IPS-NIHi7 (cell line): ENCODE measurements around the gene PPP1CA.

Experiments
- DNase-seq: peaks from one replicate; pipeline ENCODE4 v3.0.0; 2012; ENCODE audit warnings: mixed read lengths; ENCODE audit errors: extremely low spot score

The PPP1CA gene

GRCh38 chr11:67417425-67417824 lies 15.8 kb upstream of the PPP1CA start:
- DNase-seq = no peak

- DNase-seq = no peak
Observed at GRCh38 chr11:67416416-67417335, 15.0 kb upstream of the PPP1CA start.

- peak; percentile 44 for DNase-seq
Observed at GRCh38 chr11:67415501-67416304, 14.0 kb upstream of the PPP1CA start, which contains the start of gene CARNS1. TSS of gene CARNS1 (plus strand) at chr11:67415678. CDS start at chr11:67416200, 522 bp downstream.

GRCh38 chr11:67413266-67413849 lies 11.7 kb upstream of the PPP1CA start:
- DNase-seq = no peak

GRCh38 chr11:67412495-67413179 lies 11.0 kb upstream of the PPP1CA start:
- DNase-seq = no peak

- DNase-seq = no peak
Observed at GRCh38 chr11:67411785-67412152, 10.1 kb upstream of the PPP1CA start.

GRCh38 chr11:67410984-67411784 lies 9.5 kb upstream of the PPP1CA start:
- DNase-seq = no peak

- DNase-seq = no peak
Observed at GRCh38 chr11:67410369-67410831, 8.7 kb upstream of the PPP1CA start.

- DNase-seq = peak; percentile 84
Observed at GRCh38 chr11:67409781-67410368, 8.2 kb upstream of the PPP1CA start.

- no peak for DNase-seq
Observed at GRCh38 chr11:67409261-67409666, 7.6 kb upstream of the PPP1CA start.

- no peak for DNase-seq
Observed at GRCh38 chr11:67408437-67409200, 7.0 kb upstream of the PPP1CA start.

- no peak for DNase-seq
Observed at GRCh38 chr11:67407688-67408163, 6.1 kb upstream of the PPP1CA start.

GRCh38 chr11:67406969-67407687 lies 5.5 kb upstream of the PPP1CA start:
- DNase-seq = no peak

- DNase-seq = no peak
Observed at GRCh38 chr11:67406420-67406968, 4.8 kb upstream of the PPP1CA start.

- DNase-seq = no peak
Observed at GRCh38 chr11:67405688-67406339, 4.2 kb upstream of the PPP1CA start.

- no peak for DNase-seq
Observed at GRCh38 chr11:67405196-67405567, 3.5 kb upstream of the PPP1CA start.

- DNase-seq = no peak
Observed at GRCh38 chr11:67404515-67405195, 3.0 kb upstream of the PPP1CA start.
